Activated T-cell treated with anti-CD3 and anti-CD28 coated beads, Interleukin-2, amount 50 U/mL, for 4 hours (primary cell): Measurements from ENCODE around the gene HCRT. TPM values are rescaled to one million over a fixed set of nuclear protein-coding genes. Genes with fewer than 3 reads are reported as not detected.
A peak's percentile ranks its signal among the peaks of the same experiment; 100 is the strongest.
"Not testable (repeated sequence)": the region's sequence is repeated elsewhere in the genome, so short reads cannot be mapped to it uniquely, and the experiment has no call there.

Source experiments
- ATAC-seq, 2 donors: fragments of 200-7000 bp; cut with Tn5 transposase; one replicate each; pipeline ENCODE4 v1.10.0; 2021
- DNase-seq: peaks from one replicate; pipeline ENCODE4 v3.0.0-alpha.2; 2020
- H3K27me3 Mint-ChIP-seq: one replicate; pipeline ENCODE4 v1.8.0; 2021; ENCODE audit warnings: low read depth, mixed read lengths
- H3K36me3 Mint-ChIP-seq: one replicate; pipeline ENCODE4 v1.8.0; 2022; ENCODE audit warnings: mixed read lengths; ENCODE audit not compliant: insufficient read depth
- H3K4me1 Mint-ChIP-seq: one replicate; pipeline ENCODE4 v1.8.0; 2021; ENCODE audit warnings: low read depth, mixed read lengths
- H3K4me3 Mint-ChIP-seq: one replicate; pipeline ENCODE4 v1.8.0; 2021; ENCODE audit warnings: mild to moderate bottlenecking, moderate library complexity, mixed read lengths
- H3K9me3 Mint-ChIP-seq: one replicate; pipeline ENCODE4 v1.8.0; 2021; ENCODE audit warnings: mixed read lengths
- total RNA-seq, 3 donors: library from RNA; stranded (reverse); gene quantifications; one replicate each; pipeline ENCODE4 v1.2.1, GENCODE V29; 2021

Gene HCRT, protein sequence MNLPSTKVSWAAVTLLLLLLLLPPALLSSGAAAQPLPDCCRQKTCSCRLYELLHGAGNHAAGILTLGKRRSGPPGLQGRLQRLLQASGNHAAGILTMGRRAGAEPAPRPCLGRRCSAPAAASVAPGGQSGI
- total RNA-seq: not detected

DNA sequence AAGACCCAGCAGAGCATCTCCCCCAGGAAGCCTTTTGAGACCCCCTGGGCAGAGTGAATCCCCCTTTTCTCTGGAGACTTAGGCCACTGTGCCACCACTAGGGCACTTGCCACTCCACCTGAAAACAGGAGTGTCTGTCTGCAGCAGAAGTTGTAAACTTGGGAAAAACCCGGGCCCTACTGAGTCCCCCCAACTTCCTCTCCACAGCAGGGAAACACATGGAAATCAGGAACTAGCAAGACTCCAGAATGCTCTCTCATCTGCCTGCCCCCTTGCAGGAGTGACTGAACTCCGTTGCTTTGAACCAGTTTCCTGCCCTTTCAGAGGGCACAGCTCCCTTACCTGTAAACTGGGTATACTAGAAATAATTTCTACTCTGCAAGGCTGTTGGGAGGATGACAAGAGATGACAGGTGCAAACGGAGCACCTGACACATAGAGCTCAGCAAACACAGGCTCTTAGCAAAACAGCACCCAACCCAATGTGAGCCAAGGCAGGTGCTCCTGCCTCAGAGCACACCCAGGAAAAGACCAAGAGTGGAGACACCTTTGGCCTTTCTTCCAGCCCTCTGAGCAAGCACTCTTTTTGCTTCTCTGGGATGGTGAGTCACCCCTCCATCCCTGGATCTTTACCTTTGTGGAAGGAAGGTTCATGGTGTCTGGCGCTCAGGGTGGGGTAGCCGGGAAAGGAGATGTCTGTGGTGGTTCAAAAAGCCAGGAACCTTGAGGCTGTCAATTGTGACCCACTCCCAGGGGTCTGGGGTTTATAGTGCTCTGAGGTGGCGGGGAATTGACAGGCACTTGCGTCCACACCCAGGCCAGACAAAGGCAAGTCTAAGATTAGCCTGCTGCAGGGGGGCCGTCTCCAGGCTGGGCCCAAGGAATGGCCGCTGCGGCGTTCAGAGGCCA, at the start of gene HCRT:
TSS of gene HCRT (minus strand) at position 740 of the 908 bp plus-strand sequence. CDS start at position 653, 87 bp downstream.
- H3K9me3 Mint-ChIP-seq: no peaks in the 10 kb centered on the region
- H3K4me3 Mint-ChIP-seq: peak within 1 kb of the TSS; percentile 81
- no peak for ATAC-seq
- DNase-seq: no peak
- H3K36me3 Mint-ChIP-seq: no peaks in the 10 kb centered on the region
- peaks cover 39% of the 10 kb centered on the region for H3K4me1 Mint-ChIP-seq
- no peaks in the 10 kb centered on the region for H3K27me3 Mint-ChIP-seq

DNA sequence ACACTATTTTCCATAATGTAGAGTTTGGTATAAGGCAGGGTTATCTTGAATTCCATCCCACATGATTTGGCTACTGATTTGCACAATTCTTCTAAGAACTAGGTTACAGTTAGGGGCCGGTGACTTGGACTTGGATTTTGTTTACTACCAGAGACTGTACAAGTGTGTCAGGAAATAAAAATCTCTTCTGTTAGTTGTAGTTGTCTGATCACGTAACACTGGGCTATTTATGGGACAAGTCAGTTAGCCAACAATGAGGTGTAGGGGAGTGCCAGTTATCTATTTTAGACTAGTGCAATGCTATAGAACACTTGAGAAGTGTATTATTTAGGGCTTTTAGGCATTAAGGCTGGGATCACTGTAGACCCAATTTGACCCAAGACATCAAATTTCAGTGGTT, 48.7 kb upstream of the HCRT start:
- no peaks in the 10 kb centered on the region for H3K9me3 Mint-ChIP-seq
- DNase-seq: no peak
- no peak for ATAC-seq
- peaks cover 2% of the 10 kb centered on the region for H3K36me3 Mint-ChIP-seq
- H3K4me3 Mint-ChIP-seq: no peak overlapping the region
- H3K4me1 Mint-ChIP-seq: peaks cover 39% of the 10 kb centered on the region
- H3K27me3 Mint-ChIP-seq: no peaks in the 10 kb centered on the region

DNA sequence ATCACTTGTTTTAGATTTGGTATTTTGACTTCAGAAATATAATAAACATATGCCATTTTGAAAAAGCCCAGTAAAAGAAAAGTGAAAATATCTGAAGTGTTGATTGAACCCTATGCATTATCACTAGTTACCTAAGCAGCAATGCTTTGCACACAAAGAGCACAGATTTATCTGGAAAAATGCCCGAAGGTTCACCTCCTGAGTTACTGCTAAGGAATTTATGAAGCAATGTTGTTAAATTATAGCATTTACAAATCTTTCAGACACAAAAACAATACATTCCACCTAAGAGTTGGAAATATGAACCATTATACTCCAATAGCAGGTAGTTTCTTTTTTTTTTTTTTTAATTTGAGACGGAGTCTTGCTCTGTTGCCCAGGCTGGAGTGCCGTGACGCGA, 47.9 kb upstream of the HCRT start:
- no peak for DNase-seq
- Mint-ChIP-seq H3K4me1 (peaks cover 40% of the 10 kb centered on the region), H3K27me3 (no peaks in the 10 kb centered on the region), H3K4me3 (no peak overlapping the region), H3K36me3 (peaks cover 6% of the 10 kb centered on the region), H3K9me3 (no peaks in the 10 kb centered on the region)
- ATAC-seq: no peak

DNA sequence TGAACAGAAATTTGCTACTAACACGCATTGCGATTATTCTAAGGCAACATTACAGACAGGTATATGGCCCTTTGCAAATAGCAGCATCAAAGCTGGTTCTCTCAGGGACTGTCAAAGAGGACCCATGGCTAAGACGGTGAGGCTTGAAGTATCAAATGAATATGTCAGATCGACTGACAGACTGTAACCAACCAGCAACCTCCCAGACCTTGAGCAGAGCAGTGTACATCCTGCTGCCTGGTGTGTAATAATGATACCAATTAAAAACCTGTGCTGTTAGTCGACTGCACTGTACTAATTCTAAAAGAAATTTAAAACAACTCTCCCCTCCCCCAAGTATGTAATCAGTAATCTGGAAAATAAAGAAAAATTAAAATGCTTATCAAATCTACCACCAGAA, 45.0 kb upstream of the HCRT start:
- peaks cover 34% of the 10 kb centered on the region for H3K4me1 Mint-ChIP-seq
- DNase-seq: no peak
- H3K36me3 Mint-ChIP-seq: peaks cover 7% of the 10 kb centered on the region
- peak; percentile 55 to 58 for ATAC-seq
- H3K4me3 Mint-ChIP-seq: no peak overlapping the region
- no peaks in the 10 kb centered on the region for H3K9me3 Mint-ChIP-seq
- no peaks in the 10 kb centered on the region for H3K27me3 Mint-ChIP-seq

DNA sequence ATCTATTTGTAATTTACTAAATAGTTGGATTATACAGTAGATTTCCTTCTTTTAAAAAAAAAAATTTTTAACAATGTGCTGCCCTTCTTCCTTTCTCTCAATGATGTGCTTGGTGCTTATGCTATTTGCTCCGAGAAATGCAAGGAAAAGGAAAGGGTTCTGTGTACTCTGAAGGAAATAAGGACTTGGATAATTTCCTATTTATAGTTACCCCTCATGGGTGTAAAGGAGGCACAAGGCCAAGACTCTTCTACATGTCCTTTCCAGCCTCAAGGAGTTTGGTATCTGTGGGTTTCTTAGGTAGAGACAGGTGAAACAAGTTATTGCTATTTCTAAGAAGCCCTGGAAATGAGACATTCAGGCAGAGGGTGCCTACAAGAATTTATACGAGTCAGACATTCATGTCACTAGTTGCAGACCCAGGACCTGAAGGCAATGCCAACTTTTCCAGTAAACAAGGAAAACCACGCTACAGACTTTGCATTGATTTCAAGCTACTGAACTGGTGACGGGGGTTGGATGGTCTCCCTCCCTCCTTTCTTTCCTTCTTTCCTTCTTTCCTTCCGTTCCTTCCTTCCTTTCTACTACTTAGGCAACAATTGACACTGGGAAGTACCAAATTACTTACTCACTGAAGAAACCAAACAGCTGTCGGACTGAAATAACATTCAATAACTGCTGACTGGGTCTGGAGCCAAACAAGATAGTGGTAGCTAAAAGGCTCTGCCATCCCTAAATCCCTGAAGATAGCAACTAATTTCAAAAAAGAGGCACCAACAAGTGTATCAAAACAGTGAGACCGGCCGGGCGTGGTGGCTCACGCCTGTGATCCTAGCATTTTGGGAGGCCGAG, 42.8 kb upstream of the HCRT start:
- ATAC-seq: no peak
- Mint-ChIP-seq H3K4me3 (no peak overlapping the region), H3K36me3 (peaks cover 19% of the 10 kb centered on the region), H3K4me1 (peaks cover 17% of the 10 kb centered on the region), H3K9me3 (no peaks in the 10 kb centered on the region), H3K27me3 (no peaks in the 10 kb centered on the region)
- no peak for DNase-seq

DNA sequence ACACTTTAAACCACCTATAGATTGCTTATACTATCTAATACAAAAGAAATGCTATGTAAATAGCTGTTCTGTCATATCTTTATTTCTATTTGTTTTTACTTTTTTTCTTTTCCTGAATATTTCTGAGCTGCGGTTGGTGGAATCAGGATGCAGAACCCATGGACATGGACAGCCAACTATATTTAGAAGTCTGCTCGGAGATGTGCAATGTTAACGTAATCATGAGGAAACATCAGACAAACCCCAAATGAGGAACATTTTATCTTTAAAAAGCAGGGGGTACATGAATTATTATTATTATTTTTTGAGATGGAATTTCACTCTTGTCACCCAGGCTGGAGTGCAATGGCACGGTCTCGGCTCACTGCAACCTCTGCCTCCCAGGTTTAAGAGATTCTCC, 40.4 kb upstream of the HCRT start:
- Mint-ChIP-seq H3K4me3 (no peak overlapping the region), H3K4me1 (peaks cover 17% of the 10 kb centered on the region), H3K36me3 (peaks cover 25% of the 10 kb centered on the region), H3K27me3 (no peaks in the 10 kb centered on the region), H3K9me3 (no peaks in the 10 kb centered on the region)
- DNase-seq (no peak), ATAC-seq (no peak)

DNA sequence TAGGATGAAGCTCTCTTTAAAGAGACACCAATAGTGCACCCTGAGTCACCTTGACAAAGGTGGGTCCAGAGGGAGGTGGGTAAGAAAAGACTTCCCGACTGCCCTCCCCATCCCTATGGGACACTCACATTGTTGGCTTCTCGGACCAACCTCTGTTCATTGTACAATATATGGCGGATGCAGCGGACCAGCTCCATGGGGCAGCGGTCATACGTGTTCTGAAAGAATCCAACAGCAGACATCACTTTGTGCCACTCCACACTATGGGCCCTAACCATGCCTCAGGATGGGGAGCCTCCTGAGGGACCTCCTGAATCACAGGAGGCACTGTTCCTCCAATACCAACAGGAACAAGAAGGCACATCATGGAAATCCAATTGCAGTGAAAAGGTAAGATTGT, 39.4 kb upstream of the HCRT start:
- Mint-ChIP-seq H3K9me3 (no peaks in the 10 kb centered on the region), H3K4me3 (no peak overlapping the region), H3K4me1 (peaks cover 10% of the 10 kb centered on the region), H3K27me3 (no peaks in the 10 kb centered on the region), H3K36me3 (peaks cover 28% of the 10 kb centered on the region)
- ATAC-seq (no peak), DNase-seq (no peak)

DNA sequence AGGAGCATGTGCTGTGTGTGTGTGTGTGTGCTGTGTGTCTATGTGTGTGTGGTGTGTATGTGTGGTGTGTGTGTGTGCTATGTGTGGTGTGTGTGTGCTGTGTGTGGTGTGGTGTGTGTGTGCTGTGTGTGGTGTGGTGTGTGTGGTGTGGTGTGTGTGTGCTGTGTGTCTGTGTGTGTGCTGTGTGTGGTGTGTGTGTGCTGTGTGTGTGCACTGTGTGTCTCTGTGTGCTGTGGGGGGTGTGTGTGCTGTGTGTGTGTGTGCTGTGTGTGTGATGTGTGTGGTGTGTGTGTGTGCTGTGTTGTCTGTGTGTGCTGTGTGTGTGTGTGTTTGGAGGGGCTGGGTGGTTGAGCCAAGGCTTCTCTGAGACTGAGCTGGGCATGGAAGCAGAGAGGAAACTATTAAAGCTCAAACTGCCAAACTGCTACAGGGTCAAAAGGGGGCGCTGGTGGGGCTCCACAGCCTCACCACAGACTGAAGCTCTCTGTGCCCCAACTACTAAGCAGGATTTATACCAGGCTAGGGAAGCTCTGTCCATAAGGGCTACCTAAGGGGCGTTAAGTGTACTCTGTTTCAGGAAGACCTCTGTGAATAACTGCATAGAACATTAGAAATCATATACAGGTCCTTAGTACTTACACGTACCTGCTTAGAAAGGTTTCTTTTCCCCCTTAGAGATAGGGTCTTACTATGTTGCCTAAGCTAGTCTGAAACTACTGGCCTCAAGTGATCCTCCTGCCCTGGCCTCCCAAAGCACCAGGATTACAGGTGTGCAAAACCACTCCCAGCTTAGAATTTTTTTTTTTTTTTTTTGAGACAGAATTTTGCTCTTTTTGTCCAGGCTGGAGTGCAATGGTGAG, 36.9 kb upstream of the HCRT start:
- Mint-ChIP-seq H3K4me1 (peaks cover 4% of the 10 kb centered on the region), H3K9me3 (no peaks in the 10 kb centered on the region), H3K27me3 (no peaks in the 10 kb centered on the region), H3K4me3 (no peak overlapping the region), H3K36me3 (peaks cover 34% of the 10 kb centered on the region)
- DNase-seq (peak; percentile 60), ATAC-seq (peak; percentile 95 to 96)

DNA sequence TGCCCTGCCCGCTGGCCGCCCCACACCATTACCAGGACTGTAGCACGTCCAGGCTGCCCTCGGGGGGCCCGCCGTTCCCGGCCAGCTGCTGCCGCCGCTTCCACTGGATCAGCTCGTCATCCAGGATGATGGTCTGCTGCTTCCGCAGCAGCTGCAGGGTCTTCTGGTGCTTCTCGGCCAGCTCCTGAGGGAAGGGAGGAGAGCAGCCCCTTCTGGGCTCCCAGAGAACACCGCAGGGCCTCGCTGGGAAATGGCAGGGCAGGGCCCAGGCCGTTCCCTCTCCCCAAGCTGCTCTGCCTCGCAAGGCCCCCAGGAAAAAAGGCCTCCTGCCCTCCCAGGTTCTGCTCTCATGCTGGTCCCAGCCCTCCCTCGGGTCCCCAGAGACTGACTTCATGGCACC, 34.0 kb upstream of the HCRT start:
- H3K9me3 Mint-ChIP-seq, H3K4me3 Mint-ChIP-seq, DNase-seq, ATAC-seq, H3K4me1 Mint-ChIP-seq, H3K27me3 Mint-ChIP-seq: not testable (repeated sequence)
- H3K36me3 Mint-ChIP-seq: peaks cover 37% of the 10 kb centered on the region

DNA sequence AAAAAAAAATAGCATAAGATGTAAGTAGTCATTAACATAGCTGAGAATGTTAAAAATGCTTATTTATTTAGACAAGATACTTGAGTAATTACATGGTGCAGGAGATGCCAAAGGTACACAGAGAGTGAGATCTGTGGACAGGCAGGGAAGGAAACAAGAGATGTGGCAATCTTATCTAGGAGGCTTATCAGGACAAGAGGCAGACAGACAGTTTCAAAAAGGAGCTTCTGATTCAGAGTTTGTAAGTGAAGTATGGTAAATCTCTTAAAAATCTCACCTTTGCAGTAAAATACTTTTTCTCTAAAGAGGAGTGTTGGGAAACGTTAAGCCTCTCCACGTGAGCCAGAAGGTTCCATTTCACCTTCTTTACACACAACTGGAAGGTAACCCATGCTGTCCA, 28.9 kb upstream of the HCRT start:
- Mint-ChIP-seq H3K4me1 (no peaks in the 10 kb centered on the region), H3K4me3 (no peak overlapping the region), H3K9me3 (no peaks in the 10 kb centered on the region), H3K36me3 (peaks cover 35% of the 10 kb centered on the region), H3K27me3 (no peaks in the 10 kb centered on the region)
- ATAC-seq (no peak), DNase-seq (no peak)

DNA sequence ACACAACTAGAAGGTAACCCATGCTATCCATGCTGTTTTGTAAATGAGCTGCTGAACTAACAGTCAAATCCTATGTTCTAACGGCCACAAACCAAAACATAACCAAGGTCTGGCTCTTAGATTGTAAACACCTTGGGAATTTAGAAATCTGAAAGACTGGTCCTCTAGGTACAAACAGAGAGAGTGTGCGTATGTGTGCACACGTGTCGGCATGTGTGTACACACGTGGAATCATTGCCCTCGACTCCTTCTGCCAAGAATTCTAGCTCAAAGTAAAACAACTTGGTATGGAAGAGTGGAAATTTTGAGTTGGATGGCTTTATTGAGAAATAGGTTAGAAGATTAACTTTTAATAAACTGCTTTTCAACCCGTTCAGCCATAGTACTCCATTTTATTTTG, 27.1 kb upstream of the HCRT start:
- Mint-ChIP-seq H3K9me3 (no peaks in the 10 kb centered on the region), H3K4me1 (no peaks in the 10 kb centered on the region), H3K36me3 (peaks cover 29% of the 10 kb centered on the region), H3K4me3 (no peak overlapping the region), H3K27me3 (no peaks in the 10 kb centered on the region)
- no peak for DNase-seq
- ATAC-seq: no peak

DNA sequence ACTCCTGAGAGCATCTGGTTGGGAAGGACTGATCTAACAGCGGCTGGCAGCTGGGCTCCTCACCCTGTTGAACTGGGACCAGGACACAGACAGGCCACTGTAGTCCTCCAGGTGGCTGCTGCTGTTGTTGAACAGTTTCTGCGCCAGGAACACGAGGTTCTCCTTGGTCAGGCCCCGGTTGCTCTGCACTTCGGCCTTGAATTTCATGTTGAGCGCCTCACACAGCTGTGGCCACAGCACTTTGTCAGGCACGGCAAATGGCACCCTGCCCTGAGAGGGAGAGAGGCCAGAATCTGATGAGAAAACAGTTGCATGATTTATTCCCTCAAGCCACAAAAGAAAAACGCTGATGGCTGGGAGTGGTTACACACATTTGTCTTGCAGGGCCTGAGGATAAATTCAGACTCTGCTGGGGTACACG, 26.7 kb upstream of the HCRT start:
- H3K9me3 Mint-ChIP-seq, H3K27me3 Mint-ChIP-seq, DNase-seq, ATAC-seq, H3K4me3 Mint-ChIP-seq, H3K4me1 Mint-ChIP-seq: not testable (repeated sequence)
- peaks cover 27% of the 10 kb centered on the region for H3K36me3 Mint-ChIP-seq

DNA sequence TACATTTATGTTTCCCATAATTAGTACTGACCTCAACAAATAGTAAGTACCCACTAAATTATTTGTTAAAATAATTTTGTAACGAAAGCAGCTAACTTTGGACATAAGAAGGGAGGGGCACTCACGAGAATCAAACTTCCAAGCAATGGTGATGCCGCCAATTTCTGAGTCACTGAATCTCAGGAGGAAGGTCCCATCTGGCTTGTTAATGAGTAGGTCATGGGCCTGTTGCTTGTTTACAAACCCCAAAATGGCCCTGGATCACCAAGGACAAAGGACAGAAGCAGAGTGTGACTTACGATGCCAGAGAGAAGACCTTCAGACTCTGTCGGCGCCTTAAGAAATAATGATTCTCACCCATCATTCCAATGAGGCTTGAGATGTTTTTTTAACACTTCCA, 24.8 kb upstream of the HCRT start:
- Mint-ChIP-seq H3K9me3 (no peaks in the 10 kb centered on the region), H3K27me3 (no peaks in the 10 kb centered on the region), H3K36me3 (peaks cover 26% of the 10 kb centered on the region), H3K4me1 (no peaks in the 10 kb centered on the region), H3K4me3 (no peak overlapping the region)
- no peak for DNase-seq
- ATAC-seq: no peak

DNA sequence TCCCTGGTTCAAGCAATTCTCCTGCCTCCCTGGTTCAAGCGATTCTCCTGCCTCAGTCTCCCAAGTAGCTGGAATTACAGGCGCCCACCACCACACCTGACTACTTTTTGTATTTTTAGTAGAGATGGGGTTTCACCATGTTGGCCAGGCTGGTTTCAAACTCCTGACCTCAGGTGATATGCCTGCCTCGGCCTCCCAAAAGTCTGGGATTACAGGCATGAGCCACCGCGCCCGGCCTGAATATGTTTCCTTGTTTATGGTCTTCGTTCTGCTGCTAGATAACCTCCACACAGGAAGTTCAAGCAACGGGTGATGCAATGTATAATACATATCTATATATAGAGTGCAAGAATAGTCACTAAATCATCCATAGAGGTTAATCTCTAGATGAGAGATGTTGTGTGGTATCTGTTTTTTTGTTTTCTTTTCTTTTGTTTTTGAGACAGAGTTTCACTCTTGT, 20.9 kb upstream of the HCRT start:
- H3K4me3 Mint-ChIP-seq, H3K9me3 Mint-ChIP-seq, DNase-seq, H3K27me3 Mint-ChIP-seq, H3K4me1 Mint-ChIP-seq, ATAC-seq: not testable (repeated sequence)
- H3K36me3 Mint-ChIP-seq: peaks cover 32% of the 10 kb centered on the region
